GM21528 (cell line): Measurements from ENCODE around the gene CMTM1.
"Not testable (repeated sequence)": the region's sequence is repeated elsewhere in the genome, so short reads cannot be mapped to it uniquely, and the experiment has no call there.

Experiments
- ATAC-seq: cut with Tn5 transposase; IDR thresholded peaks from one replicate; pipeline ENCODE4 v1.9.1; 2021; ENCODE audit warnings: mild to moderate bottlenecking, moderate library complexity; ENCODE audit not compliant: unreplicated experiment, low FRiP score

CMTM1 gene

DNA sequence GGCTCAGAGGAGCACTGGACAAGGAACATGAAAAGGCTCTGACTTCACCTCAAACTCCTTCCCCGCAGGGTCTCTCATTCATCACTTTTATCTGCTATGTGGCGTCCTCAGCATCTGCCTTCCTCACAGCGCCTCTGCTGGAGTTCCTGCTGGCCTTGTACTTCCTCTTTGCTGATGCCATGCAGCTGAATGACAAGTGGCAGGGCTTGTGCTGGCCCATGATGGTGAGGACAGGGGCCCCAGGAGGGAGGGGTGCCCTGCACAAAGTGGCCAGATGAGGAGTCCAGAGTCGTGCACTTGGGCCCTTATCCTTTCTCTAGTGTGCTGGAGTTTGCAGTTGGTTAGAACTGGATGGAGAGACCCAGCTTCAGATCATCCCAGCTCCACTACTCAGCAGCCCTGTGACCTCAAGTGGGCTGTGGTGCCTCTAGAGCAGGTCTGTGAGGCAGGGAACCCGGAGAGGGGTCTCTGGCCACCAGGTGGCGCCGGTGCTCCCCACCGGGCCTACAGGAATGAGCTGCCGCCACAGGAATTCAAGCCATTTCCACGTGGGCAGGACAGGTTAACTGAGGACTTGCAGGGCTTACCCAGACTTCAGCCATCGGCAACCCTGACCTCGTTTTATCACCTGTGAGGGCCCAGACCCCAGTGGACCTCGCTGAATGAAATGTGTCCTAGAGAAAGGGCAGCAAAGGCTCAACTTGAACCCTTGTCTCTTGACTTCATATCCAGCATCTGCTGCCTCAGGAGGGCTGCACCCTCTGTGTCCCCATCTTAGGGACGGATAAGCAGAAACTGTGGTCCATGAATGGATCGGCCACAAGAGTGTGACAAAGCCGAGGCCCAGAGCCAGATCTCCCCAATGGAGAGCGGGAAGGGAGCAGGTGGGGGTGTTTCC lies 42.3 kb downstream of the CMTM1 start:
- ATAC-seq: no peak

DNA sequence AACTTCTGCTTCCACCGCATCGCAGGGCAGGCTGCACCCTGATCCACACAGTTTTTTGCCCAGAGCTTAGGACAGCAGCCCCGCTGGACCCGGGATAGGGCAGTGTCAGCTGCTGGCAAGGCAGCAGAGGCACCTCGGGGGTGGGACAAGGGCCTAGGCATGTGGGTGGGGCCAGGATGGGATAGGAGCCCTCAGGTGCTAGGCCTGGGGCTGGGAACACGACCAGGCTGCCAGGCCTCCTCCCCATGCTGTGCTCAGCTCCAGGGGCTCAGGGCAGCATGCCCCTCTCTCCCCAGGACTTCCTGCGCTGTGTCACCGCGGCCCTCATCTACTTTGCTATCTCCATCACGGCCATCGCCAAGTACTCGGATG lies 42.9 kb downstream of the CMTM1 start:
- no peak for ATAC-seq

DNA sequence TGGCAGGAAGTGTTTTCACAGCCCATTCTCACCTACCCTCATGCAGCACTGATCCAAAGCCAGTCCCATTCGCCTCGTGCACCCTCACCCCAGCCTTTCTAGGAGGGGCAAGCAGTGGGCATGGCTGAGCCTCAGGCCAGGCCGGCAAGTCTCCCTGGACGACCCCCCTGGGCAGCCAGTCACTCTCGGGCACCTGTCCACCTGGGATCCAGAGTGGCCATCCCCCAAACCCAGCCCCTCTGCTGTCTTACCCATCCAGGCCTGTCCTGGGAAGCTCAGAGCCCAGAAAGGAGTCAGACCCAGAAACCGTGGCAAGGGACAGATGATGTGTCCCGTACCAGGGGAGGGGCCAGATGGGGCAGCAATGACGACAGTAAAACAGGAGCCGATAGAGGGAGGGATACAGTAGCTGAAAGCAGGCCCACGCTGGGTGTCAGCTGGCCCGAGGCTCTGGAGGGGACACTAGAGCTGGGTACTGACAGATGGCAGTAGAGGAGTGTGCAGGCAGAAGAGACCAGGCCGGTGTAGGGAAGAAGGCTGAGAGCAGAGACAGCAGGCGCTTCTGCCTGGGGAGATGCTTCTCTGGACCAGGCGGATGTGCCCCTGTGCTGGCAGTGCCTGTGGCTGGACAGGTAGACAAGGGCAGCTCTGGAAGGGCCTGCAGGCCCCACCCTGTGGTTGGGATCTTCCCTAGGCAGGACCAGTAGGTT lies 44.0 kb downstream of the CMTM1 start:
- ATAC-seq: no peak

DNA sequence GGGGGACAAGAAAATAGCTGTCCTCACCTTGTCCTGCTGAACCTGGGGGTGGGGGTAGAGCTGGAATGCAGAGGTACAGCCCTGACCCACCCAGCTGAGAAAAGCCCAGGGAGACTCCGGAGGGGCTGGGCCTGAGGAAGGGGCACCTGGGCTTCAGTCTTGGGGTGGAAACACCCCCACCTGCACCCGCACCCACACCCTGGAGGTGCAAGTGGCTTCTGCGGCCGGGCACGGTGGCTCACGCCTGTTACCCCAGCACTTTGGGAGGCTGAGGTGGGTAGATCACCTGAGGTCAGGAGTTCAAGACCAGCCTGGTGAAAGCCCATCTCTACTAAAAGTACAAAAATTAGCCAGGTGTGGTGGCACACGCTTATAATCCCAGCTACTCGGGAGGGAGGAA lies 45.7 kb downstream of the CMTM1 start:
- not testable (repeated sequence) for ATAC-seq

DNA sequence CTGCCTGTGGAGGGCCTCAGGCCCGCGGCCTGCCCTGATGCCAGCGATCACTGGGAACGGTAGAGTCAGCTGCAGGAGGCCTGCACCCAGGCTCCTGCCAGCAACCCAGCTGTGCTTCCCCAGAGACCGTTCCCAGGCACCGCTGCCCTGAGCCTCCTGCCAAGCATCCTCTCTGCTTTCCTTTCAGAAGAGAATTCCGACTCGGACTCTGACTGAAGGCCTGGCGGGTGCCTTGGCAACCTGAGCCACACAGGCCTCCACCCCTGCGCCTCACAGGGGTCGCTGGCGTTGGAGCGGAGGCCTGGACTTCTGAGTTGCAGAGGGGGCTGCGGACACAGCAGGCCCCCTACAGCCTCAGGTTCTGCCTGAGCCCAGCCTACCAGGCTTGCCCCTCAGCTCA lies 46.2 kb downstream of the CMTM1 start:
- no peak for ATAC-seq

DNA sequence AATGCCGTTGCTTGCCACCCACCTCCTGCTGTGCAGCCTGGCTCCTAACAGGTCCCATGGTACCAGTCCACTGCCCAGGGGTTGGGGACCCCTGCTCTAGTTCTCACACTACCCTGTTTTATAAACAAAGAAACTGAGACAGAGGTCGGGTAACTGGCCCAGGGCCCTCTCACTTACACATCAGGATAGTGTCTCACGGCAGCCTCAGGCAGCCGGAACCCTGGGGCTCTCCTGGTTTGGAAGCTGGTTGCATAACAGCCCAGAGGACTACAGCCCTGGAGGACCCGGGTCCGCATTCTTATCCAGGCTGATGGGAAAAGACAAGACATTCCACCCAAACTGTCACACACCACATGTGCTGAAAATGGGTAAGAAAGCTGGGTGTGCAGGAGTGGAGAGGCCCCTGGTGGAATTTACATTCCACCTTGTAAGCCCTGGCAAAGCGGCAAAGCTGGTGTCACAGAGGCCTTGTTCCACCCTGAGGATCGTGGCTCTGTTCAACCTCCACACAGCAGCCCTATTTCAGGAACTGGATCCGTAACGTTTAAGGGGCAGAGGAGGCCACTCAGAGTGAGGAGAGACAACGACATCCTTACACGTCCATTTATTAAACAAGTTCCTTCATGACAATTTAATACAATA lies 48.0 kb downstream of the CMTM1 start:
- ATAC-seq: no peak

DNA sequence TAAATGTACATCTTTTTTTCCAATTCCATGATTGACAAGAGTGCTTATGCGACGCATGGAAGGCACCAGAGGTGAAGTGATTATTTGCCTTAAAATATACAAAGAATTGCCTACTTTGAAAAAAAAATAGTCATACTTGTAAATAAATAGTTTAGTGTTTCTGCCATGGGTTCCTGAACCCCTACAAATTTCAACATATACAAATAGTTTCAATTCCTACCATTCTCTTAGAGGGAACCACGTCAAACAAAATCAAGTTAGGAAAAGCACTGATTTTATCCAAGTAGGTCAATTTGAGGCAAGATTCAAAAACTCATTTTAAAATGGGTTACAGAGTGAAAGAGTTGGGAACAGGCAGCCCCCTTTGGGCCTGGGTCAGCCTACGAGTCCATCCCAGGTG lies 49.9 kb downstream of the CMTM1 start:
- ATAC-seq: no peak

DNA sequence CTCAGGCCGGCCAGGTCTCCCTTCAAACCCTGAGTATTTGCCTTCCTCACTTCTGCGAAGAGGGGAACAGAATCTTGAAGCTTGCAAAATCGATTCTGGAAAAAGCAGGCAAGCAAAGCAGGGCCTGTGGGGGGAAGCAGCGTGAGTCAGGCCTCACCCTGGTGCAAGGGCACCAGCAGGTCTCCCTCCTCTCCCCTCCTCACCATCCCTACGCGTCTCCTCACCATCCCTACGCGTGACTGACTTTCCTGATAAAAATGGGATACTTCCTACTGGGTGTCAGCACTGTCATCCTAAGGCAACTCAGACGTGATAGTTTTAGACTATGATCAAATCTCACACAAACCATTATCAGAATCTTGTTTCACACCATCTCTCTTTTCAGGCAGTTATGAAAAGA lies 50.4 kb downstream of the CMTM1 start:
- no peak for ATAC-seq

DNA sequence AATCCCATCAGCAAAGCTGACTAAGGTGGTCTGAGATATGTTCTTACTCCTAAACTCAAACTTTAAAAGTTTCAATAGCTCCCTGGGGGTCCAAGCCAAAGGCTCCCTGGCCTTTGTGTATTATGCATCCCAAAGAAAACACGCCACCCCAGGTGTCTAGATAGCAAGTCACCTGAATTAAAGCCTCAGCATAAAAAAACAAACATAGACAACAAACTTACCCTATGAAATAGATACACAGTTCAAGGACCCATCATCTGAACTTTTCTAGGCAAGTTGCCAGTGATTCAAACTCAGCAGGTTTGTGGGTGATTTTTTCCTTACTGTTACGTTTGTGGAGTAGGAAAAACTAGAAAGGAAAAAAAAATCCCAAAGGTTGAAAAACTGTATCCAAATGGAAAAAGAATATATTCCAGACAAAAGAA lies 50.8 kb downstream of the CMTM1 start:
- no peak for ATAC-seq

DNA sequence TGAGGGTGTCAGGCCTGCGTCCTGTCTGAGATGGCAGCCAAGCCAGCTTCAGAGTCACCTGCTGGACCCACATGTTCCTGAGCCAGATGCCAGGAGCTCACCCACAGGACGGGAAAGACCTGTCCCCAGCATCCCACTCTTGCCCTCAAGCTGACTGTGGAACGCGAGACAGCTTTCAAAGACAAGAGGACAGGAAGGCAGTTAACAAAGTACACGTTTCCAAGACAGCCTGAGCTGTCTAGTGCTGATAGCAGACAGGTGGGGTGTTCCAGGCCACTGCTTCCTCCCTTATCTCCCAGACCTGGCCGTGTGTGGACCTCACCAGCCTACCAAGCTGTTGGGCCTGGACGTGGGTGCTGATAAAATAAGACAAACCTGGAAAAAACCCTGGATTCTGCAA lies 51.5 kb downstream of the CMTM1 start:
- ATAC-seq: no peak

DNA sequence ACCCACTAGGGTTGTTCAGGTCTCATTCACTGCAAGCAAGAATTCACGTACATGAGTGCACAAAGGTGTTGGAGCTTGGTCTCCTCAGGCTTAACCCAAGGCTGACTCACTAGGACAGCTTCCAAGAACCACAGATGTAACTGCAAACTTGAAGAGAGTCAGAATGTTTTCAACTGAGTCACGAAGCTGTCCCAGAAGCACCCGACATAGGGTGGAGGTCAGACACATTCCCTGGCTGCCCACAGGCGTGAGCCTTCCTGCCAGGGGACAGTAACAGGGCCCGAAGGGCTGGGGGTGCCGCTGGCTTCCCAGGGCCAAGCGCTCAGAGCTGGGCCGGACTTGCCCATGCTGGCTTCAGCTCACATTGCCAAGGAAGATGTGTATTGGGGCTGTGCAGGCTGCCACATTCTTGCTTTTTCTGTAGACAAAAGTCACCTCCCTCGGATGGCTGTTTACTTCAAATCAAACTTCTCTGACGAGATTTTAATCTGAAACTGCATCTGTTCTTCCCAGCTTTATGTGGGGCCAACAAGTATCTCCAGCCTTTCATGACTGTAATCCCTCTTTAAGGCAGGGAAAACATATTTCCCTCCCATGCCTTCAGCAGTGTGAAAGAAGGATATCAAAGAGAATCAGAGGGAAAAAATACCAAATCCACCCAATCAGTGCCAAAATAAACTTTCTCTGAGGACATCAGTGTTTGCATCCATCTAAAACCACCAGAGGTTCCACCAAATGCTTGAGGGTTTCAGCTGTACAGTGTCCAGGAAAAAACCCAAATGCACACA lies 52.5 kb downstream of the CMTM1 start:
- ATAC-seq: no peak

DNA sequence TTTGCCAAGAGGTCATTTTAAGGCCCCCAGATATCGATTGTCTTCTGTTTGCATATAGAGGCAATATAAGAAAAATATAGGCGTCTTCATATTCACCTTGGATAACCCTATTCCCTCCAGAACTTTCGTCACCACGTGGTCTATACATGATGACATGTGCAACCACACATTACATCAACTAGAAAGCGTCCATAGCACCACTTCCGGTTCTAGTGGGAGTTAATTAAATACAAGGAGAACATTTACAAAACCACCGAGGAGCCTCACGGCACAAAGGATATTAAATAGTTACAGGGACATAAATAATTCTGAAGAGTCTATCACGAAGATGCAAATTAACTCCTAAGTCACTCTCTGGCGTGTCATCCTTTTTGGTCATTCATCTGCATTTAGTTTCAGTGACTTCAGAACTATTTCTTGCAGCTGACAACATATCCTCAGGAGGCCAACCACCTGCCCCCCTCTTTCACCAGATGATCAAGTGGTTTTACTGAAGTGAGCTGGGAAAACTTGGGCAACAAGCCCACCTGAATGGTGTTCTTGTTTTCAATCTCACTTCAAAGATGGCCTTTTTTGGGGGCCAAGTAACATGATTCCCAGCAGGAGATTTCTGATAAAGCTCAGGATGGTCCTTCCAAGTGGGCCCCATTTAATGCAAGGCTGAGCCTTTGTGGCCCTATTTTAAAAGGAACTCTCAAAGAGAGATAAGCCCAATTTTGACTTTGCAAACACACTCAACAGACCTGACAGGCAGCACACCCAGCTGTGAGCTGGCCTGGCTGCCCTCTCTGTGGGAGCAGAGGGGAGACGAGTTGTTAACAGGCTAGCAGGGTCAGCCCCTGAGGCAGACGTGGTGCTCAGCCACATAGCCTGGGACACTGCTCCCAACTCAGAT lies 53.5 kb downstream of the CMTM1 start:
- ATAC-seq: no peak

DNA sequence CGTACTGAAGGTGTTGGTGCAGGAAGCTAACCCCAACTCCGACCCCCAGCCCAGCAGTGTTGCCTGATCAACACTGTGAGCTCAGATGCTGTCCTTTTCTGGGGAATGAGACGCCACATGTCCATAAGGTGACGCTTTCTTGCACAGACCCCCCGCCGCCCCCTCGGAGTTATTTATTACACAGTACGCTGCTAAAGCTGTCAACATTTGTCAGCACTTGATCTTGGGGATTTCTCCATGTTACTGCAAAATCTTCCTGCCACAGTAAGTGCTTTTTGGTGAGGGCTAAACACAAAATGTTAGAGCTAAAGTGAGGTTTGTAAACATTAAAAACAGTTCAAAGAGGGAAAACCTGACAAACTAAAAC lies 54.2 kb downstream of the CMTM1 start:
- no peak for ATAC-seq

DNA sequence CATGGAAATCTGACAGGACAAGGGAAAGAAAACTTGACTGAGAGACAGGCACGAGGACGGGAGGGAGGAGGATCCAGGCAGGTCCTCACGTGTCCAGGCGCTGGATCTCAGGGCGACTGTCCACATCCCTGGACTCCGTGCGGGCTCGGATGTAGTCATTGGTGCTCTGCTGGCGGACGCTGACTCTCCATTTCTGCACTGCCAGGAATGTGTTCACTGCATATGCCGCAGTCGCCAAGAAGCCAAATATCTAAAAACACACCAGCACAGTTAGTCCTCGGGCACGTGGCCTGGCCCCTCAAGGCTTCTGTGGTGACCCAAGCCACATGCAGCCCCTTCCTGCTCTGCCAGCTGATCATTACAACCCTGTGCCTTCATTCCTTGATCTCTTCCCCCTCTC lies 55.7 kb downstream of the CMTM1 start:
- no peak for ATAC-seq

DNA sequence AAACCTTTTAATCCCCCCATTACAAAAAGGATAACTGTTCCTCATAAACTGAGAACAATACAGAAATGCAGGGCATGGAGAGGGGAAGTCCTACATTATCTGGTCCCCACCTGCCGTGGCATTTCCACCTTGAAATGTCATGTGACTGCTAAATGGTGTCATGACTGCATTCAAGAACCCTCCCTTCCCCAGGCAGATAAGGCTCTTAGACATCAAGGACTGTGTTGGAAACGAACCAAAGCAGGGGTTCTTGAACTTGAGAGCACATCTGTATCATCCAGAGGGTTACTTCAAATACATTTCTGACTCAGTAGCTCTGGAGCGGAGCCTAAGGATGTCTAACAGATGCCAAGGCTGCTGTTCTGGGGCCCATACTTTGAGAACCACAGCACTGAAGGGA lies 56.6 kb downstream of the CMTM1 start:
- no peak for ATAC-seq

DNA sequence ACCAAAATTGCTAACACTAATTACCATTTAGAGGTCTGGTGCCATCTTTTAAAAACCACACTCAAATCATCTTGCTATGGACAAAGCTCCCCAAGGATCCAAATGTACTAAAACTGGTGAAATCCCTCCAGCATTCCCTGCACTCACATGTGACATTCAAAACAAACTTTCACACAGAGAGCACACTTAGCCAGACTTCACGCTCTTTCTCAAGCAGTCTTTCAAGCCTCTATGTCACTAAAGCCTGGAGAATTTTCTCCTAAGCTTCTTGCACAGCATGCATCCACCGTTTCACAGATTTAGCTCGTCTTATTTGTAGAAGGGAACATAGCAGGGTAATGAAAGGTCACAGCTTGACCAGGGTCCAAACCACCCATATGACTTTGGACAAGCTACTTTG lies 57.5 kb downstream of the CMTM1 start:
- ATAC-seq: no peak

DNA sequence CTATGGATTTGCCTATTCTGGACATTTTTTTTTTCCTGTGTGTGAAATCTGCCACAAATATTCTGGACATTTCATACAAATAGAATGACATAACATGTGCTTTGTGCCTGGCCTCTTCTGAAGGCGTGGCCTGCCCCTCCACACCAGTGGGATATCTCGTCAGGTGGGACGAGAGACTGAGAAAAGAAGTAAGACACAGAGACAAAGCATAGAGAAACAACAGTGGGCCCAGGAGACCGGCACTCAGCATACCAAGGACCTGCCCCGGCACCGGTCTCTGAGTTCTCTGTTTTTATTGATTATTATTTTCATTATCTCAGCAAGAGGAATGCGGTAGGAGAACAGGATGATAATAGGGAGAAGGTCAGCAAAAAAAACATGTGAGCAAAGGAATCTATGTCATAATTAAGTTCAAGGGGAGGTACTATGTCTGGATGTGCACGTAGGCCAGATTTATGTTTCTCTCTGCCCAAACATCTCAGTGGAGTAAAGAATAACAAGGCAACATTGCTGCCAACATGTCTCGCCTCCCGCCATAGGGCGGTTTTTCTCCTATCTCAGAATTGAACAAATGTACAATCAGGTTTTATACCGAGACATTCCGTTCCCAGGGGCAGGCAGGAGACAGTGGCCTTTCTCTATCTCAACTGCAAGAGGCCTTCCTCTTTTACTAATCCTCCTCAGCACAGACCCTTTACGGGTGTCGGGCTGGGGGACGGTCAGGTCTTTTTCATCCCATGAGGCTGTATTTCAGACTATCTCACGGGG lies 61.6 kb downstream of the CMTM1 start:
- not testable (repeated sequence) for ATAC-seq
